OCI-LY7 (cell line): ENCODE data around the gene LUC7L.

Experiments used
- CTCF ChIP-seq: fragments of 200-600 bp; sonication (generic); conservative IDR thresholded peaks from 2 replicates; pipeline ENCODE4 v1.5.1; 2014; ENCODE audit warnings: mild to moderate bottlenecking, antibody characterized with exemption, low read length, moderate library complexity, mixed read lengths
- EZH2phosphoT487 ChIP-seq: fragments of 200-600 bp; sonication (generic); IDR thresholded peaks from 2 replicates; pipeline ENCODE4 v1.6.1; 2018; ENCODE audit warnings: low read depth, borderline replicate concordance, mild to moderate bottlenecking, mixed run types, antibody characterized with exemption, low read length, moderate library complexity, mixed read lengths

- TF ChIP-seq CTCF (no peak), EZH2phosphoT487 (no peak)
Measured at GRCh38 chr16:168424-168823, 60.8 kb downstream of the LUC7L start.
